Right cardiac atrium (tissue), 5 donors: Measurements from ENCODE around the gene PRKCA. TPM values are rescaled to one million over a fixed set of nuclear protein-coding genes. Genes with fewer than 3 reads are reported as not detected.

Experiments
- ATAC-seq, 2 donors: fragments of 200-7000 bp; cut with Tn5 transposase; one replicate each; pipeline versions ENCODE4 v1.8.0 to v1.9.1; 2020; ENCODE audit warnings: moderate library complexity in 2 of 2, mild to moderate bottlenecking in 1 of 2
- DNase-seq, 3 donors: peaks; one replicate each; pipeline ENCODE4 v3.0.0-alpha.2; 2020
- H3K27ac ChIP-seq: one replicate; pipeline ENCODE4 v1.5.1; 2013; ENCODE audit warnings: mild to moderate bottlenecking, low read length, control low read depth, moderate library complexity
- H3K27me3 ChIP-seq: one replicate; pipeline ENCODE4 v1.6.1; 2013; ENCODE audit not compliant: control insufficient read depth, insufficient read depth
- H3K4me1 ChIP-seq: one replicate; pipeline ENCODE4 v1.6.1; 2013; ENCODE audit warnings: low read length; ENCODE audit not compliant: control insufficient read depth, insufficient read depth
- H3K4me3 ChIP-seq: one replicate; pipeline ENCODE4 v1.5.1; 2013; ENCODE audit warnings: low read length, control low read depth
- H3K9me3 ChIP-seq: one replicate; pipeline ENCODE4 v1.6.1; 2013; ENCODE audit warnings: low read length; ENCODE audit not compliant: control insufficient read depth
- whole genome bisulfite sequencing: extraction: QIAGEN DNeasy Blood & Tissue Kit; methylation state at CpG from one replicate; pipeline ENCODE4 v1.1.7; 2013; 5-methylcytosine and 5-hydroxymethylcytosine counted together
- intact Hi-C, 4 donors: fragments of 100-400 bp; cut with DNase I; formaldehyde crosslinking; loops; one replicate each; pipeline versions ENCODE4 v1.11.0 to v1.14.0; 2022 to 2023
- polyA plus RNA-seq: library from polyadenylated mRNA; stranded (reverse); fragments of 200-250 nt; gene quantifications from one replicate; pipeline ENCODE4 v1.2.3, GENCODE V29; 2013
- total RNA-seq, 4 donors: library from RNA; stranded (reverse); fragmentation: NEBNext Ultra II Directional; extraction: Animal tissue kit (Norgen Biotek cat#: 25700); gene quantifications; one replicate each; pipeline ENCODE4 v1.2.1, GENCODE V29; 2021
- donor health status: healthy with polysubstance abuse.
- donor health status: DM: no; HTN: yes; CAD: no.
- donor health status: DM: no; HTN: no; CAD: no.
- donor health status: DM: no; HTN: yes; CAD: no; lungs with severe emphysema.
- donor health status: DM: yes; HTN: yes; CAD: no.

PRKCA gene
- total and polyA plus RNA-seq, 5 donors: 2.2 to 8.0 (median 6.8) TPM

DNA sequence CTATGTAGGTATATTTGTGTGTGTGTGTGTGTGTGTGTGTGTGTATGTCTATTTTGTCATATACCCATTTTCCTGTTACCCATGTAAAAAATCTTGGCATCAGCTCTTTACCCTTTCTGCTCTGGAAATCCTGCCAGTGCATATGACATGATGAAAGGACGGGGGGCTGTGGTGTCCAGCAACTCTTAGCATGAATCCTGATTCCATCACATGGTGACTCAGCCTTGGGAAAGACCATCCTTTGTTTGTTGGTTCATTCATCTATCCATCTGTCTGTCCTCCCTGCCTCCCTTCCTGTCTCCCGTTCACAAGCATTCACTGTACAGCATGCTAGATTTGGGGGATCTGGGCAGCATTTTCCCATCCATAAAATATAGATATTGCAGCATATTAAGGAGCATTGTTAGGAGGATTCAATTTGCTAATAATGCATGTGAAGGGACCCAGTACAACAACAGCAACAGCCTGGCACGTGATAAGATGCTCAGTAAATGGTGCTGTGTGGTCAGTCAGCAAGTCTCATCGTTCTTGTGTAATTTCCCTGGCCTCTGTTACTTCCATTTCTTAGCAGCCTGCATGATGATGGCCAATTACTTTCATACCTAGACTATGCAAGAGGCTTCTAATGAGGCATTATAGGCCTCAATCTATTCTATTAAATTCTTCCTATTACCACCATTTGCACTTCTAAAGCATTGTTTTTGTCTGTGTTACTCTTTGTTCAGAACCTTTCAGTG, 191.0 kb downstream of the PRKCA start:
- intact Hi-C loops: no loop called here
- ATAC-seq (no peak), DNase-seq (no peak)
- no peak overlapping the region for H3K4me3 ChIP-seq
- no peak overlapping the region for H3K27ac ChIP-seq
- WGBS: 58% methylated on average over 4 of the region's 4 CpGs
- H3K4me1 ChIP-seq: peaks cover 2% of the 10 kb centered on the region
- no peaks in the 10 kb centered on the region for H3K9me3 ChIP-seq
- no peaks in the 10 kb centered on the region for H3K27me3 ChIP-seq

GRCh38 chr17:66494023-66494803, 191.8 kb downstream of the PRKCA start:
- intact Hi-C loops: no loop called here
- H3K9me3 ChIP-seq: no peaks in the 10 kb centered on the region
- no peak for ATAC-seq
- peaks cover 2% of the 10 kb centered on the region for H3K4me1 ChIP-seq
- DNase-seq: no peak
- 87% methylated on average over 5 of the region's 5 CpGs for WGBS
- no peak overlapping the region for H3K4me3 ChIP-seq
- no peaks in the 10 kb centered on the region for H3K27me3 ChIP-seq
- H3K27ac ChIP-seq: no peak overlapping the region

DNA sequence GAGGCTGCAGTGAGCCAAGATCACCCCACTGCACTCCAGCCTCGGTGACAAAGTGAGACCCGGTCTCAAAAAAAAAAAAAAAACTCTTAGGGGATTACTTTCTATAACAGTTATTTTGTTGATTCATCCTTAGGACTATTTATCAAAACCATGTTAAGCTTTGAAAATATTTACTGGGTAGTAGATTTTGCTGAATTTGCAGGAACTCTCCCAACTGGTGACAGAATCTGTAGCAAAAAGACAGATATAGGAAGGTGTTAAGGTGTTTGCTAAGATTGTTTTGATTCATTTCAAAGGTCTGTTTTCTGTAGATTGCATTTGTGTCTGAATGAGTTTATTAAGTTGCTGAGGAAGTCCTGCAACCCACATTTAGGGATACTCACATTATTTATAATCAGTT, 192.6 kb downstream of the PRKCA start:
- Histone ChIP-seq H3K27ac (no peak overlapping the region), H3K4me1 (peaks cover 2% of the 10 kb centered on the region), H3K27me3 (no peaks in the 10 kb centered on the region), H3K9me3 (no peaks in the 10 kb centered on the region), H3K4me3 (no peak overlapping the region)
- intact Hi-C loops: no loop called here
- no peak for DNase-seq
- no peak for ATAC-seq
- WGBS: 89% methylated on average over 2 of the region's 2 CpGs

DNA sequence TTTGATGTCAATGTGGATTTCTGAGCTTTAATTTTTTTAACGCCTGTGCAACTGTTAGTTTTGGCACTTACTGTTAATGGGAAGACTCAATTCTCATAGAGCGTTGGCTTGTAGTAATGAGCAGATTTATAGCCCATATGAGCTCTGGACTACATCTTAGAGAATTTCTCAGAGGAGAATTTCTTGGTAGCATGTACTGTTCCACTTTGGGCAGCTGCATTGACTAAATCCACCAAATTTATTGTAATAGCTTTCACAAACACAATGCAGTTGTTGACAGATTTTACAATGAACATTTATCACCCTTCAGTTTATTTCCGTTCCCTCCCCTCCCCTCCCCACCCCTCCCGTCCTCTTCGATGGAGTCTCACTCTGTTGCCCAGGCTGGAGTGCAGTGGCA, 193.9 kb downstream of the PRKCA start:
- Histone ChIP-seq H3K27me3 (no peaks in the 10 kb centered on the region), H3K4me1 (peaks cover 2% of the 10 kb centered on the region), H3K4me3 (no peak overlapping the region), H3K9me3 (no peaks in the 10 kb centered on the region), H3K27ac (no peak overlapping the region)
- ATAC-seq (no peak), DNase-seq (no peak)
- intact Hi-C loops: no loop called here
- 66% methylated on average over 5 of the region's 5 CpGs for WGBS

- H3K27me3 ChIP-seq: no peaks in the 10 kb centered on the region
- H3K27ac ChIP-seq: no peak overlapping the region
- intact Hi-C loops: no loop called here
- DNase-seq (no peak), ATAC-seq (no peak)
- H3K9me3 ChIP-seq: no peaks in the 10 kb centered on the region
- 95% methylated on average over 5 of the region's 5 CpGs for WGBS
- no peaks in the 10 kb centered on the region for H3K4me1 ChIP-seq
- no peak overlapping the region for H3K4me3 ChIP-seq
Measured at GRCh38 chr17:66498580-66498979, 196.2 kb downstream of the PRKCA start.

DNA sequence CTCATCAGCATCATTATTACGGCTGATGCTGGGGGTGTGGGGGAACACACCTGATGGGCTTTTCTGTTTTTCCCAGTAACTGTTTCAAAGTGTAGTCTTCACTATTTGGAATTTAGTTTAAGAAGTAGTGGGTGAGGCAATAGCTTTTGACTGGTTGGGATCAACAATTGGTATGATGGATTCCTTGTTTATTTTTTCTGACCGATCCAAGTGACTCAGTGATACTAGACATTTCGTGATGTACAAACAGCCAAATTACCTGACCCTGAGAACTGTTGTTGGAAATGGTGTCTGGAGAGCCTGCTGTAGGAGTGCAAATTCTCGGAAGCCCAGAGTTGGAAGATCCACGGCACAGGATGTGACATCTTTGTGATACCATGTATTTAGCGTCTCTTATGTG, 204.2 kb downstream of the PRKCA start:
- H3K4me3 ChIP-seq: no peak overlapping the region
- no peak for ATAC-seq
- no peaks in the 10 kb centered on the region for H3K27me3 ChIP-seq
- WGBS: 94% methylated on average over 6 of the region's 6 CpGs
- peaks cover 5% of the 10 kb centered on the region for H3K4me1 ChIP-seq
- intact Hi-C loops: no loop called here
- H3K27ac ChIP-seq: no peak overlapping the region
- DNase-seq: no peak
- no peaks in the 10 kb centered on the region for H3K9me3 ChIP-seq

DNA sequence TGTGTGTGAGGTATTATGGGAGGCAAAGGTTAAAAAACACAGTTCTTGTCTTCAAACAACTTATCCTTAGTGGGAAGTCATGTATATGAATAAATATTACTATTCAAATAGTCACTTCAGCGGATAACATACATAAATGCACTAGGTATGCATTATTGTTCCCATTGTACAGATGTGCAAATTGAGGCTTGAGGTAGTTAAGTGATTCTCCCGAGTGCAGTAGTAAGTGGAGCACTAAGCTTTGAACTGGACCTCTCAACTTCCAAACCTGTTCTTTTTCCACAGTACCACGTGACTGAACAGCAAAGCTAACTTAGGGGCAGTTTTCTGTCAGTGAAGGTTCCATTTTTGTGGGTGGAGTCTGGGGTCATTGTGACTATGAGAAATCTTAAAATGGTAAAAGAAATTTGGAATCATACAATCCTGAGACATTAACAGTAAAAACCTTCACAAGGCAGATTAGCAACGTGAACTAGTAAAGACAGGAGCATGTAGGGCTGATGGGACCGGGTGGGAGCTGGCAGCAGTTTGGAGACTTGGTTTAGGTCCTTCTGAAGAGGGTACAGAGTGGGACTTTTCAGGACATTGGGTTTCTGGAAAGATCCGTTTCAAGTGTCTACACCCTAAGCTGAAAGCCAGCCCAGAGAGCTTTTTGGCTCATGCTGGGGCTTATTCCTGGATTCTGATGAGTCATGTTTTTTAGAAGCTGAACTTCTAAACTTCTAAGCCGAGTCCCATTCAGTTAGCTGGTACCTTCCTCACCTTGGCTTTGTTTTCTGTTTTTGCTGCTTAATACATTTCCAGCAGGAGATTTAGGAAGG, 204.9 kb downstream of the PRKCA start:
- ATAC-seq: peak; percentile 74
- Histone ChIP-seq H3K4me1 (peaks cover 5% of the 10 kb centered on the region), H3K4me3 (no peak overlapping the region), H3K27ac (no peak overlapping the region), H3K27me3 (no peaks in the 10 kb centered on the region), H3K9me3 (no peaks in the 10 kb centered on the region)
- DNase-seq: peak in 2 of 3 donors; percentile 41 to 57
- WGBS: 60% methylated on average over 7 of the region's 7 CpGs
- intact Hi-C loops: no loop called here

DNA sequence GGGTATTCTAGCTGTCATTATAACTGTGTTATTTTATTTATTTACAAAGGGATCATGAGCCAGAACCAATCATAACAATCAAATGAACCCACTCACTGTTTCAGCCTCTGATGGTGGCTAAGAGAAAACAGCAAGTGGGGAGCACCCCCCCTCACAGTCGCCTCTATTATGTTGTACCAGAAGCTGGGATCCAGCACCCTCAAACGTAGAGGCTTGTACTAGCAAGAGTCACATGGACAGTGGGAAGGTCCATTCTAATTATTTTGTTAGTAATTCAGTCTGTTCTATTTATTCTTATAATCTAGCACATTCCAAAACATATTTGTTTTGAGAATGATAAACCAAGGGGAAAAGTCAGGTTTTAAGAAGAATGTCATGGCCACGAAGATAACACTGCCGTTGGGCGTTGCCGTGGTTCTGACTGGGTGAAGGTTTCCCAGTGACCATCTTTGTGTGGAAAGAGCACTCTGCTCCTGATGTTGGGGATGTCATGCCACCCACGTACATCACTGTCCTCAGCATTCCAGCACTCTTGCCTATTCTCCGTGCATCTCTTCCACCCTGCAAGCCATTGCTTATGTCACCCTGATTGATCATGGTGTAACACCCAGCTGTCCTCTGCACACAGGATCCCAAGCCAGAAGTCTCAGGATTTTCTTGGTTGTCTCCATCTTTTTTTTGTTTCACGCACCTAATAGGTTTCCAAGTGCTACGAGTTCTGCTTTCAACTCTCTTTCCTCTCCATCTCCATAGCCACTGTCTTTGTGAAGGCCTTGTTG, 205.8 kb downstream of the PRKCA start:
- 81% methylated on average over 10 of the region's 10 CpGs for WGBS
- no peak for ATAC-seq

DNA sequence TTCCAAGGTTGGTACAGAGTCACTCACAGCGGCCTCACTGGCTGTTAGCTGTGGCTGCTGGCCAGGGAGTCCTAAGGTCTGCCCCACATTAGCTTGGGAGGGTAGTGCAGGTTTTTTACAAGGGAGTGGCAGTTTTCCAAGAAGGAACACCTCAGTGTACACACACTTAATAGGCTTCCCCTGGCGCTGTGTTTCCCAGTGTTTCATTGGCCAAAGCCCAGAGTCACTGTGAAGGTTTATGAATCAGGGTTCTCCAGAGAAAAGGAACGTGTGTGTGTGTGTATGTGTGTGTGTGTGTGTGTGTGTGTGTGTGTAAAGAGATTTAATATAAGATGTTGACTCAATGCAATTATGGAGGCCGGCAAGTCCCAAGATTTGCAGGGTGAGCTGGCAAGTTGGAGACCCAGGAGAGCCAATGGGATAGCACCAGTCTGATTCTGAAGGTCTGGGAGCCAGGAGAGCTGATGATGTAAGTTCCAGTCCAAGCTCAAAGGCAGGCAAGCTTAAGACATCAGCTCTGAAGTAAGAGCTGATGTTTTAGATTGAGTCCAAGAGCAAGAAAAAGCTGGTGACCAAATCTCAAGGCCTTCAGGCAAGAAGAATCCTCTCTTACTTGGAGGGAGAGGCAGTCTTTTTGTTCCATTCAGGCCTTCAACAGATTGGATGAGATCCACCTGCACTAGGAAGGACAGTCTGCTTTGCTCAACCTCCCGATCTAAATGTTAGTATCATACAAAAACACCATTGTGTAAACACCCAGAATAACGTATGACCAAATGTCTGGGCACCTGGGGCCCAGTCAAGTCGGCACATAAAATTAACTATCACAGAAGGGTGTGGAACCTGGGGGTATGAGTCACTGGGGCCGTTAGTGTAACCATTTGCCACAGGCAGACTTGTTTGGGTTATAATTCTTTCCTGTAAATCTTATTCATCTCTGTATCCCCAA, 206.8 kb downstream of the PRKCA start:
- H3K4me1 ChIP-seq: peaks cover 5% of the 10 kb centered on the region
- intact Hi-C loops: no loop called here
- peak in 1 of 3 donors; percentile 28 for DNase-seq
- 66% methylated on average over 8 of the region's 8 CpGs for WGBS
- H3K4me3 ChIP-seq: no peak overlapping the region
- H3K9me3 ChIP-seq: no peaks in the 10 kb centered on the region
- no peaks in the 10 kb centered on the region for H3K27me3 ChIP-seq
- peak; percentile 44 to 52 for ATAC-seq
- H3K27ac ChIP-seq: no peak overlapping the region

More for the DNA sequence above, 205.8 kb downstream of the PRKCA start:
- peaks cover 5% of the 10 kb centered on the region for H3K4me1 ChIP-seq
- H3K27ac ChIP-seq: no peak overlapping the region
- intact Hi-C loops: no loop called here
- no peaks in the 10 kb centered on the region for H3K27me3 ChIP-seq
- no peak overlapping the region for H3K4me3 ChIP-seq
- no peak for DNase-seq
- H3K9me3 ChIP-seq: no peaks in the 10 kb centered on the region

DNA sequence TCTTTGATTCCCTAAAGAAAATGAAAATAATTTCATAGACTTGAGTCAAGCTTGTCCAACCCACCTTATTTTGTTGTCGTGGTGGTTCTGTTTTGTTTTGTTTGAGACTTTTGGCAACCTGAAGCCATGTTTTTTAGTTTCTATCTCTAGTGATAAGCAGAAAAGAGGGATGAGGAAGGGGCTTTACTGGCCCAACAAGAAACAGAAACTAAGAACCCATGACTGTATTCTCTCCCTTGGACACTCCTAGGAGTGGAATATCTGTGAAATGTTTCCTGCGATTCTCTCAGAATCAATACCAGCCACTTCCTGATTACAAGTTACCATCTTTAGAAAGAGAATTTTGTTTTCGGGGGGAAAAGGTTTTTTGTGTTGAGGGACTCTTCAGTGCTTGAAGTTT, 207.5 kb downstream of the PRKCA start:
- Histone ChIP-seq H3K27me3 (no peaks in the 10 kb centered on the region), H3K27ac (no peak overlapping the region), H3K4me1 (peaks cover 5% of the 10 kb centered on the region), H3K9me3 (no peaks in the 10 kb centered on the region), H3K4me3 (no peak overlapping the region)
- 74% methylated on average over 3 of the region's 3 CpGs for WGBS
- DNase-seq (no peak), ATAC-seq (no peak)
- intact Hi-C loops: no loop called here
